Mononuclear cell (primary cell): ENCODE data around the gene SLC17A7. TPM values are rescaled to one million over a fixed set of nuclear protein-coding genes. Genes with fewer than 3 reads are reported as not detected.

ENCODE experiments used
- H3K27me3 ChIP-seq: 2 replicates; pipeline ENCODE4 v1.6.0; 2011; ENCODE audit warnings: low read length, control low read depth; ENCODE audit not compliant: insufficient read depth
- H3K4me1 ChIP-seq: 2 replicates; pipeline ENCODE4 v1.5.1; 2011; ENCODE audit warnings: mild to moderate bottlenecking, low read length, control low read depth; ENCODE audit not compliant: insufficient read depth
- H3K4me3 ChIP-seq: 2 replicates; pipeline ENCODE4 v1.5.1; 2011; ENCODE audit warnings: mild to moderate bottlenecking, low read length, moderate library complexity
- H3K9me3 ChIP-seq: 2 replicates; pipeline ENCODE4 v1.5.1; 2011; ENCODE audit warnings: low read depth, mild to moderate bottlenecking, control low read depth, low read length
- total RNA-seq: library from RNA; depleted of rRNA; stranded (reverse); fragments of >200 nt; gene quantifications from one replicate; pipeline ENCODE4 v1.2.3, GENCODE V29; 2012

The SLC17A7 gene
- total RNA-seq, 1 donor = not detected

DNA sequence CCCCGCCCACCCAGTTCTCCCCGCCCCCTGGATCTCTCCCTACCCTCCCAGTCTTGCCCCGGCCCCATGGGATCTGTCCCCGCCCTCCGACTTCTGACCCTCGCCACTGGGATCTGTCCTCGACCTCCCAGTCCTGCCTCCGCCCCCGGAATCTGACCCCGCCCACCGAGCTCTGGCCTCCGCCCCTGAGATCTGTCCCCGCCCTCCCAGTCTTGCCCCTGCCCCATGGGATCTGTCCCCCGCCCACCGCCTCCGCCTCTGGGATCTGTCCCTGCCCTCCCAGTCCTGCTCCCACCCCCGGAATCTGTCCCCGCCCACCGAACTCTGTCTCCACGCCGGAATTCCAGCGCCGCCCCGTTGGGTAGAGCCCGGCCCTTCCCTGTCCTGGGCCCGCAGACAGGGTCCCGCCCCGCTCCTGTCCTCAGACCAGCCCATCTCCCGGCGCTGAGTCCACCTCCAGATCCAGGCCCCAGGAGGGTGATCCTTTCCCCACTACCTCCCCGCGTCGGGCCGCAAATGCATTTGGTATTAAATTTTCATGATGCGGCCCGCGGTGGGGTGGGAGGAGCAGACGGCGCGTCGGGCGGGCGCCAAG lies 1.5 kb upstream of the SLC17A7 start:
- peaks cover 38% of the 10 kb centered on the region for H3K4me1 ChIP-seq
- H3K9me3 ChIP-seq = no peaks in the 10 kb centered on the region
- H3K4me3 ChIP-seq = peak overlapping the region; percentile 51
- peaks cover 43% of the 10 kb centered on the region for H3K27me3 ChIP-seq

GRCh38 chr19:49442354-49442753 lies 1.0 kb upstream of the SLC17A7 start:
- peaks cover 38% of the 10 kb centered on the region for H3K4me1 ChIP-seq
- peaks cover 49% of the 10 kb centered on the region for H3K27me3 ChIP-seq
- no peaks in the 10 kb centered on the region for H3K9me3 ChIP-seq
- H3K4me3 ChIP-seq = no peak overlapping the region

GRCh38 chr19:49441960-49442350 lies 628 bp upstream of the SLC17A7 start:
- H3K4me3 ChIP-seq = no peak overlapping the region
- no peaks in the 10 kb centered on the region for H3K9me3 ChIP-seq
- H3K27me3 ChIP-seq = peaks cover 52% of the 10 kb centered on the region
- H3K4me1 ChIP-seq = peaks cover 38% of the 10 kb centered on the region

GRCh38 chr19:49440439-49441209 lies 703 bp downstream of the SLC17A7 start:
- Histone ChIP-seq H3K9me3 (no peaks in the 10 kb centered on the region), H3K4me3 (no peak overlapping the region), H3K4me1 (peaks cover 42% of the 10 kb centered on the region), H3K27me3 (peaks cover 65% of the 10 kb centered on the region)

DNA sequence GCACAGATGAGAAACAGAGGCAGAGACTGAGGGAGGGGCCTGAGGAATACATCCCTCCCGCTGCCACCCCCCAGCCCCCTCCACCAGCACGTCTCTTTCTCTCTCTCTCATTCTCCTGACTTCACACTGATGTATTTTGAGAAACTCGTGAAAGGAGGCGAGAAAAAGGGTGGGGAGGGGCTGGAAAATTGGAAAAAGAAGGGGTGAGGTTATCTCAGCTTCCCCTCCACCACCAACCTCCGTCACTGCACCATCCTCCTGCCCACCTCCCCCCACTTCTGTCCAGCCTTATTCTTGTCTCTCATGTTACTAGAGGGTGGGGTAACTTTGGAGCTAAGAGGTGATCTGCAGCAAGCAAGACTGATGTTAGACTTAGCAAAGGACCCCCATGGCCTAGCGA lies 1.5 kb downstream of the SLC17A7 start:
- Histone ChIP-seq H3K4me1 (peaks cover 34% of the 10 kb centered on the region), H3K27me3 (peaks cover 73% of the 10 kb centered on the region), H3K9me3 (no peaks in the 10 kb centered on the region), H3K4me3 (no peak overlapping the region)

DNA sequence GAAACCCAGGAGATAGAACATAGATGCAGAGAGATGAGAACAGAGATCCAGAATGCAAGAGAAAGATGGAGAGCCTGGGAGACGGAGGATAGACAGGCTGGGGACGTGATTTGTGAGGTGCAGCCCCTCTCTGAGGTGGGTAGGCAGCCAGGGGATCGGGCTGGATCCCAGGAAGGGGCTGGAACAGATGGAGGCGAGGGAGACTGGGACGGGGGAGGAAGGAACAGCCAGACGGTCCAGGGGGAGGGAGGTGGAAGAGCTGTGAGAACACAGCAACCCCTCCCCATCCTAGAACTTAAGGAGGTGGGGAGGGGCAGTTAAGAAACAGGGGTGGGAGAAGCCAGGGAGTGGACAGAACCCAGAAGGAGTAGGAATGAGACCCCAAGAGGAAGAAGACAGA lies 3.1 kb downstream of the SLC17A7 start:
- H3K9me3 ChIP-seq = no peaks in the 10 kb centered on the region
- H3K4me3 ChIP-seq = no peak overlapping the region
- peaks cover 26% of the 10 kb centered on the region for H3K4me1 ChIP-seq
- H3K27me3 ChIP-seq = peaks cover 87% of the 10 kb centered on the region

GRCh38 chr19:49437231-49437630 lies 4.1 kb downstream of the SLC17A7 start:
- no peak overlapping the region for H3K4me3 ChIP-seq
- H3K4me1 ChIP-seq = peaks cover 24% of the 10 kb centered on the region
- H3K9me3 ChIP-seq = no peaks in the 10 kb centered on the region
- peaks cover 95% of the 10 kb centered on the region for H3K27me3 ChIP-seq

GRCh38 chr19:49436381-49437017 lies 4.8 kb downstream of the SLC17A7 start:
- H3K4me3 ChIP-seq = no peak overlapping the region
- H3K4me1 ChIP-seq = peaks cover 21% of the 10 kb centered on the region
- no peaks in the 10 kb centered on the region for H3K9me3 ChIP-seq
- peaks cover 95% of the 10 kb centered on the region for H3K27me3 ChIP-seq

- H3K27me3 ChIP-seq = peaks cover 97% of the 10 kb centered on the region
- no peaks in the 10 kb centered on the region for H3K9me3 ChIP-seq
- no peak overlapping the region for H3K4me3 ChIP-seq
- peaks cover 20% of the 10 kb centered on the region for H3K4me1 ChIP-seq
These were observed 5.7 kb downstream of the SLC17A7 start for GRCh38 chr19:49435670-49436069.

DNA sequence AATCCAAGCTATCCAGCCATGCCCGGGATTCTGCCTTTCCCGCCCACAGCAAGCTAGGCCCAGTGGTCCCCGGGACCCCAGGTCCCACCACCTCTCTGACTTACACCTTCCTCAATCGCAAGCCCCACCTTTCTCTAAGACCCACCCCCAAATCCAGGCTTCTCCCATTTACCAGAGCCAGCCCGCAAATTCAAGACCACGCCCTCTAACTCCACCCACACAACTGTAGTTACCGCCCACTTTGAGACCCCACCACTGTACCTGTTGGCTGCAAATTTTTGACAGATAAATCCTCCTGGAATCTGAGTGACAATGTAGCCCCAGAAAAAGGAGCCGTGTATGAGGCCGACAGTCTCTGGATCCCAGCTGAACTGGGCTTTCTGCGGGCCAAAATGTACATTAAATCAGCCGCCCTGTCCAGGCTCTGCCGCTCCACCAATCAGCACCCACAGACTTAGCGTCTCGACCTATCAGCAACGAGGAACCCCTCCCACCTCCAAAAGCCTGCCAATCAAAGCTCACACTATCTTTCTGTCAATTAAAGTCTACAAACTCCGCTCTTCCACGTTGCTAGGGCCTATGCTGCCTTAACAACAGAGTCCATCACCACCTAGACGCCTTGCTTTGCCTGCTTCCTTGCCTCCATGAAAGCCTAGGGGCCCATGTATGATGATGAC lies 6.3 kb downstream of the SLC17A7 start:
- no peak overlapping the region for H3K4me3 ChIP-seq
- no peaks in the 10 kb centered on the region for H3K9me3 ChIP-seq
- peaks cover 20% of the 10 kb centered on the region for H3K4me1 ChIP-seq
- peaks cover 94% of the 10 kb centered on the region for H3K27me3 ChIP-seq

DNA sequence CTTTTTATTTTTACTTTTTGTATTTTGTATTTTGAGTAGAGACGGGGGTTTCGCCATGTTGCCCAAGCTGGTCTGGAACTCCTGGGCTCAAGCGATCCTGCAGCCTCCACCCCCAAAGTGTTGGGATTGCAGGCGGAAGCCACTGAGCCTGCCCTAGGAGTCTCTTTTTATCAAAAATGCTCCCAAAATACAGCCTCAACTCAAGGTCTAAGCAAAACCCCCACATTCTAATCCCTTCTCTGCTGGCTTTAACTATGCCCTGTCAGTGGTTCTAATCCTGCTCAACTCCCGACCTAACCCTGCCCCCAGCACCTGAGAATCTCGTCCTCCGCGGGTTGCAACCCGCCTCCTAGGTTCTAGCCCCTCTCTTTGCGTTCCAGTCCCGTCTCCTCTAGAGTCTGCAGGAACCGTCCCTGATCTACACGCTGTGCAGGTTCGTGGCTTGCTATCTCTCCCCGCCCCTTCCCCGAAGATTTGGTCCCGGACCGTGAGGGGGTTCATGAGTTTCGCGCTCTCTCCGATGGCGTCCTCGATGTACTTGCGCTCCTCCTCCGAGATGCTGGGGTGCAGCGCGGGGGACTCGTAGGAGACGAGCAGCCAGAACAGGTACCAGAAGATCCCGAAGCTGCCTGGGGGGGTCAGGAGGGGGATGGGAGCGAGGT lies 8.0 kb downstream of the SLC17A7 start:
- Histone ChIP-seq H3K27me3 (peaks cover 93% of the 10 kb centered on the region), H3K9me3 (no peaks in the 10 kb centered on the region), H3K4me3 (no peak overlapping the region), H3K4me1 (peaks cover 23% of the 10 kb centered on the region)

DNA sequence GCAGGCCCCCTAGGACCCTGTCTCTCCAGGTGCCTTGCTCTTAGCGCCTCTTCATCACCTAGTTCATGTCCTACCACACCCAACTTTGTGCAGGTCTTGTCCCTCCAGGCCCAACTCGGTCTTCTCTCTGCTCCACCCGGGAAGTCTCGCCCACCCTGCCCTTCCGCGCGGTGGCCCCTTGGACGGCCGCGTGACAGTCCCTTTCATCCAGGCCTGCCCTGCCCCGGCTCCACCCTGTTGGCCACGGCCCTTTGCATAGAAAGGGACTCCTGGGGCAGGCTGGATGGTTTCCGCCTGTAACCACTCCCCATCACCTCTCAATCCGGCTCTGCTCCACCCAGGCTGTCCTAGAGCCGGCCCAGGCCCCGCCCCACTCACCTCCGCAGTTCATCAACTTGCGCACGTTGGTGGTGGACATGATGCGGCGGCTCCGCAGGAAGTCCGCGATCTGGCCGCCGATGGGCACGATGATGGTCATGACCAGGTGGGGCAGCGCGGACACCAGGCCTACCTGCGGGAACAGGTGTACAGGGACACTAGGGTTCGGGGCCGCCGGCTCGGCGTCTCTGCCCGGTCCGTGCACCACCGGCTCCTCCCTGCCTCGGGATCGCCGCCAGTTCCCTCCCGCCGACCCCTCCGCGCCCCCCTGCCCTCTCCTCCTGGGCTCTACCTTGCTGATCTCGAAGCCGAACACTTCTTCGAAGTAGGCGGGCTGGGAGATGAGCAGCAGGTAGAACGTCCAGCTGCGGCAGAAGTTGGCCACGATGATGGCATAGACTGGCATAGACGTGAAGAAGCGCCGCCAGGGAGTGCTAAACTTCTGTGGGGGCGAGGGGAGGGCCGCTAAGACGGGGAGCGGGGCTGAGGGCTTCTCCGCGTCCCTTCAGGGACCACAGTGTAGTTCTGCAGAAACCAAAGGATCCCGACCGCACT lies 8.9 kb downstream of the SLC17A7 start:
- H3K9me3 ChIP-seq = no peaks in the 10 kb centered on the region

GRCh38 chr19:49431330-49431749 lies 10.0 kb downstream of the SLC17A7 start:
- Histone ChIP-seq H3K4me3 (no peak overlapping the region), H3K9me3 (no peaks in the 10 kb centered on the region), H3K4me1 (peaks cover 26% of the 10 kb centered on the region), H3K27me3 (peaks cover 91% of the 10 kb centered on the region)

More for the DNA sequence above, 8.9 kb downstream of the SLC17A7 start:
- no peak overlapping the region for H3K4me3 ChIP-seq
- H3K4me1 ChIP-seq = peaks cover 30% of the 10 kb centered on the region
- peaks cover 90% of the 10 kb centered on the region for H3K27me3 ChIP-seq
